AG04450 (cell line): Measurements from ENCODE around the gene PHF11. TPM values are rescaled to one million over a fixed set of nuclear protein-coding genes. Genes with fewer than 3 reads are reported as not detected.

Experiments
- CTCF ChIA-PET: fragments of 300-600, 350-600 bp; formaldehyde crosslinking; extraction: SDS; loops from one replicate; lab custom pipeline; 2022; ENCODE audit warnings: antibody characterized with exemption, inconsistent platforms; lab: Charles Lee
- POLR2A ChIA-PET: fragments of 350-600 bp; formaldehyde crosslinking; extraction: SDS; loops from one replicate; lab custom pipeline; 2021; ENCODE audit warnings: antibody characterized with exemption, inconsistent platforms; lab: Yijun Ruan, JAX
- DNase-seq: peaks from one replicate; pipeline ENCODE4 v3.0.0-alpha.2; 2011; ENCODE audit warnings: low read depth, low spot score
- H3K27ac ChIP-seq: one replicate; pipeline ENCODE4 v1.5.1; 2012; ENCODE audit warnings: low read depth, low read length, control low read depth
- H3K27me3 ChIP-seq: one replicate; pipeline ENCODE4 v1.6.0; 2012; ENCODE audit warnings: low read length; ENCODE audit not compliant: control insufficient read depth, insufficient read depth
- H3K4me3 ChIP-seq: 2 replicates; pipeline ENCODE4 v1.5.1; 2011; ENCODE audit warnings: mild to moderate bottlenecking, low read depth, low read length, control low read depth
- H3K9me3 ChIP-seq: 2 replicates; pipeline ENCODE4 v1.5.1; 2012; ENCODE audit warnings: low read length; ENCODE audit not compliant: control insufficient read depth, insufficient read depth
- polyA plus RNA-seq: library from polyadenylated mRNA; depleted of rRNA; stranded (reverse); fragments of >200 nt; gene quantifications from 2 replicates; pipeline ENCODE4 v1.2.3, GENCODE V29; 2011
- TF ChIP-seq, protein P1 (sequence below): IDR thresholded peaks from 2 replicates; pipeline ENCODE4 v1.5.1; 2011; ENCODE audit warnings: low read depth, low read length, control low read depth, inconsistent platforms

Gene PHF11
- polyA plus RNA-seq, 1 experiment = 26.2 TPM

GRCh38 chr13:49456156-49456555 is 39.6 kb upstream of the PHF11 start:
- Histone ChIP-seq H3K27ac (no peak overlapping the region), H3K27me3 (no peaks in the 10 kb centered on the region), H3K9me3 (no peaks in the 10 kb centered on the region), H3K4me3 (no peak overlapping the region)
- TF ChIP-seq, protein P1, sequence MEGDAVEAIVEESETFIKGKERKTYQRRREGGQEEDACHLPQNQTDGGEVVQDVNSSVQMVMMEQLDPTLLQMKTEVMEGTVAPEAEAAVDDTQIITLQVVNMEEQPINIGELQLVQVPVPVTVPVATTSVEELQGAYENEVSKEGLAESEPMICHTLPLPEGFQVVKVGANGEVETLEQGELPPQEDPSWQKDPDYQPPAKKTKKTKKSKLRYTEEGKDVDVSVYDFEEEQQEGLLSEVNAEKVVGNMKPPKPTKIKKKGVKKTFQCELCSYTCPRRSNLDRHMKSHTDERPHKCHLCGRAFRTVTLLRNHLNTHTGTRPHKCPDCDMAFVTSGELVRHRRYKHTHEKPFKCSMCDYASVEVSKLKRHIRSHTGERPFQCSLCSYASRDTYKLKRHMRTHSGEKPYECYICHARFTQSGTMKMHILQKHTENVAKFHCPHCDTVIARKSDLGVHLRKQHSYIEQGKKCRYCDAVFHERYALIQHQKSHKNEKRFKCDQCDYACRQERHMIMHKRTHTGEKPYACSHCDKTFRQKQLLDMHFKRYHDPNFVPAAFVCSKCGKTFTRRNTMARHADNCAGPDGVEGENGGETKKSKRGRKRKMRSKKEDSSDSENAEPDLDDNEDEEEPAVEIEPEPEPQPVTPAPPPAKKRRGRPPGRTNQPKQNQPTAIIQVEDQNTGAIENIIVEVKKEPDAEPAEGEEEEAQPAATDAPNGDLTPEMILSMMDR = no peak
- ChIA-PET POLR2A (no interaction called here), CTCF (no interaction called here)
- no peak for DNase-seq

DNA sequence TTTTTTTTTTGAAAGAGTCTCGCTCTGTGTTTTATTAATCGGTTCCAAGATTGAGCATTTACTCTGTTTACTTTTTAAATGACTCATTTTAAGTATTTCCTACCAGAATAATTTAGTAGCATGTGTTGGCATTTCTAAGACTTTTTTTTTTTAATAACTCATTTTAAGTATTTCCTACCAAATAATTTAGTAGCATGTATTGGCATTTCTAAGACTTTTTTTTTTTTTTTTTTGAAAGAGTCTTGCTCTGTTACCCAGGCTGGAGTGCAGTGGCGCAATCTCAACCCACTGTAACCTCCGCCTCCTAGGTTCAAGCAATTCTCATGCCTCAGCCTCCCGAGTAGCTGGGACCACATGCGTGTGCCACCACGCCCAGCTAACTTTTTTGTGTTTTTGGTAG is 38.5 kb upstream of the PHF11 start:
- TF ChIP-seq, protein P1 = no peak
- peak overlapping the region; percentile 72 for H3K27ac ChIP-seq
- no peak for DNase-seq

GRCh38 chr13:49459580-49459979 is 36.2 kb upstream of the PHF11 start:
- peaks cover 8% of the 10 kb centered on the region for H3K9me3 ChIP-seq
- POLR2A ChIA-PET = no interaction called here
- no peak overlapping the region for H3K4me3 ChIP-seq
- TF ChIP-seq, protein P1 = no peak
- no peak overlapping the region for H3K27ac ChIP-seq
- H3K27me3 ChIP-seq = no peaks in the 10 kb centered on the region
- no peak for DNase-seq
- CTCF ChIA-PET = no interaction called here

More for the DNA sequence above, 38.5 kb upstream of the PHF11 start:
- POLR2A ChIA-PET = no interaction called here
- CTCF ChIA-PET = interaction anchor here (1.2 kb wide), 2 partner anchors 20 to 21 kb away, joined by 3 read pairs; no protein-coding TSS in a partner anchor
- Histone ChIP-seq H3K9me3 (no peaks in the 10 kb centered on the region), H3K27me3 (no peaks in the 10 kb centered on the region), H3K4me3 (no peak overlapping the region)

GRCh38 chr13:49464085-49464484 is 31.7 kb upstream of the PHF11 start:
- DNase-seq = no peak
- H3K27ac ChIP-seq = no peak overlapping the region
- H3K9me3 ChIP-seq = peaks cover 8% of the 10 kb centered on the region
- CTCF ChIA-PET = no interaction called here
- no peak overlapping the region for H3K4me3 ChIP-seq
- H3K27me3 ChIP-seq = no peaks in the 10 kb centered on the region
- POLR2A ChIA-PET = no interaction called here
- TF ChIP-seq, protein P1 = no peak

- no peak for DNase-seq
- CTCF ChIA-PET = no interaction called here
- no peaks in the 10 kb centered on the region for H3K27me3 ChIP-seq
- H3K27ac ChIP-seq = no peak overlapping the region
- POLR2A ChIA-PET = no interaction called here
- no peak overlapping the region for H3K4me3 ChIP-seq
- TF ChIP-seq, protein P1 = no peak
- peaks cover 8% of the 10 kb centered on the region for H3K9me3 ChIP-seq
Observed at GRCh38 chr13:49464621-49465325, 31.0 kb upstream of the PHF11 start.
